ENCODE measurements around the gene TMEM52.

GRCh38 chr1:1962752-1963151 is 43.7 kb upstream of the TMEM52 start:
- TF ChIP-seq CTCF (IDR thresholded peaks at IDR 0.05) (no peak), ZFX (IDR thresholded peaks at IDR 0.05; ENCODE audit: borderline replicate concordance) (no peak)
